ENCODE data around the gene CCDC43.

GRCh38 chr17:44661835-44662234 is 27.7 kb downstream of the CCDC43 start:
- no peak for TF ChIP-seq CTCF (IDR thresholded peaks at IDR 0.05)
- TF ChIP-seq REST (IDR thresholded peaks at IDR 0.05; ENCODE audit: insufficient read depth in 1 of 2, low read depth in 2 of 2, low read length in 1 of 2), result no peak
- TF ChIP-seq POLR2AphosphoS5 (IDR thresholded peaks at IDR 0.05; ENCODE audit: low read depth, low read length), result no peak
